Chondrocyte (in vitro differentiated cells): Measurements from ENCODE around the gene R3HDM4. TPM values are rescaled to one million over a fixed set of nuclear protein-coding genes. Genes with fewer than 3 reads are reported as not detected.

ENCODE experiments used
- DNase-seq: peaks from one replicate; pipeline ENCODE4 v3.0.0; 2021; ENCODE audit warnings: mixed read lengths, low spot score
- H3K27ac Mint-ChIP-seq: one replicate; pipeline ENCODE4 v1.8.0; 2021; ENCODE audit warnings: mild to moderate bottlenecking, moderate library complexity, mixed read lengths; ENCODE audit not compliant: unreplicated experiment
- H3K27me3 Mint-ChIP-seq: 2 replicates; pipeline ENCODE4 v1.8.0; 2021; ENCODE audit warnings: low read depth, mixed read lengths
- H3K36me3 Mint-ChIP-seq: 2 replicates; pipeline ENCODE4 v1.8.0; 2021; ENCODE audit warnings: low read depth, mixed read lengths
- H3K4me1 Mint-ChIP-seq: 2 replicates; pipeline ENCODE4 v1.8.0; 2021; ENCODE audit warnings: low read depth, mild to moderate bottlenecking, mixed read lengths
- H3K4me3 Mint-ChIP-seq: one replicate; pipeline ENCODE4 v1.8.0; 2021; ENCODE audit warnings: mild to moderate bottlenecking, moderate library complexity, mixed read lengths; ENCODE audit not compliant: unreplicated experiment
- H3K9me3 Mint-ChIP-seq: 2 replicates; pipeline ENCODE4 v1.8.0; 2021; ENCODE audit warnings: low read depth, mixed read lengths
- CTCF ChIP-seq: fragments of 200-600 bp; sonication (generic); IDR thresholded peaks from 2 replicates; pipeline ENCODE4 v1.5.0; 2021; ENCODE audit warnings: antibody characterized with exemption, mild to moderate bottlenecking, moderate library complexity
- total RNA-seq: library from RNA; stranded (reverse); gene quantifications from 3 replicates; pipeline ENCODE4 v1.2.1, GENCODE V29; 2021

R3HDM4 gene
- total RNA-seq, 1 donor from 2014 or later, result 48.4 TPM

GRCh38 chr19:869245-870177 is 43.5 kb downstream of the R3HDM4 start:
- peaks cover 45% of the 10 kb centered on the region for H3K4me1 Mint-ChIP-seq
- no peaks in the 10 kb centered on the region for H3K27me3 Mint-ChIP-seq
- H3K27ac Mint-ChIP-seq, result peak overlapping the region; percentile 86
- H3K36me3 Mint-ChIP-seq, result peaks cover 8% of the 10 kb centered on the region
- TF ChIP-seq CTCF, result no peak
- H3K9me3 Mint-ChIP-seq, result no peaks in the 10 kb centered on the region
- H3K4me3 Mint-ChIP-seq, result no peak overlapping the region
- DNase-seq, result no peak

GRCh38 chr19:868458-869244 is 44.4 kb downstream of the R3HDM4 start:
- Mint-ChIP-seq H3K27me3 (no peaks in the 10 kb centered on the region), H3K27ac (peak overlapping the region; percentile 86), H3K9me3 (no peaks in the 10 kb centered on the region), H3K4me1 (peaks cover 47% of the 10 kb centered on the region), H3K36me3 (peaks cover 8% of the 10 kb centered on the region), H3K4me3 (no peak overlapping the region)
- TF ChIP-seq CTCF, result no peak
- peak; percentile 92 for DNase-seq

- Mint-ChIP-seq H3K4me1 (peaks cover 48% of the 10 kb centered on the region), H3K9me3 (no peaks in the 10 kb centered on the region), H3K27me3 (no peaks in the 10 kb centered on the region), H3K27ac (peak overlapping the region; percentile 68), H3K36me3 (peaks cover 8% of the 10 kb centered on the region), H3K4me3 (no peak overlapping the region)
- peak; percentile 94 for DNase-seq
- no peak for TF ChIP-seq CTCF
These were observed 45.1 kb downstream of the R3HDM4 start for GRCh38 chr19:867855-868457.

GRCh38 chr19:867301-867793 is 45.7 kb downstream of the R3HDM4 start:
- Mint-ChIP-seq H3K27ac (peak overlapping the region; percentile 68), H3K4me3 (peak overlapping the region; percentile 26), H3K4me1 (peaks cover 48% of the 10 kb centered on the region), H3K9me3 (no peaks in the 10 kb centered on the region), H3K27me3 (no peaks in the 10 kb centered on the region), H3K36me3 (peaks cover 8% of the 10 kb centered on the region)
- no peak for TF ChIP-seq CTCF
- peak; percentile 93 for DNase-seq
